Smooth muscle cell (in vitro differentiated cells): ENCODE results near the gene ATG16L1. TPM values are rescaled to one million over a fixed set of nuclear protein-coding genes. Genes with fewer than 3 reads are reported as not detected.

Experiments used
- DNase-seq: peaks from one replicate; lab custom pipeline; 2025; ENCODE audit not compliant: unreplicated experiment; lab: John Stamatoyannopoulos, UW
- H2AFZ ChIP-seq: fragments of 200-600 bp; sonication (generic); 2 replicates; pipeline ENCODE4 v1.6.0; 2016; ENCODE audit warnings: antibody characterized with exemption, low read depth, mild to moderate bottlenecking
- H3F3A ChIP-seq: fragments of 200-600 bp; sonication (generic); 2 replicates; pipeline ENCODE4 v1.6.0; 2017; ENCODE audit warnings: antibody characterized with exemption, low read depth
- H3K27ac ChIP-seq: fragments of 200-600 bp; sonication (generic); 2 replicates; pipeline ENCODE4 v1.5.1; 2016; ENCODE audit warnings: low read depth, mild to moderate bottlenecking
- H3K27me3 ChIP-seq: fragments of 200-600 bp; sonication (generic); 2 replicates; pipeline ENCODE4 v1.6.1; 2016; ENCODE audit warnings: low read depth, mild to moderate bottlenecking
- H3K36me3 ChIP-seq: fragments of 200-600 bp; sonication (generic); 2 replicates; pipeline ENCODE4 v1.5.1; 2016; ENCODE audit warnings: low read depth
- H3K4me1 ChIP-seq: fragments of 200-600 bp; sonication (generic); 2 replicates; pipeline ENCODE4 v1.5.1; 2016; ENCODE audit warnings: low read depth
- H3K4me2 ChIP-seq: fragments of 200-600 bp; sonication (generic); 2 replicates; pipeline ENCODE4 v1.6.0; 2016; ENCODE audit warnings: mild to moderate bottlenecking
- H3K4me3 ChIP-seq: fragments of 200-600 bp; sonication (generic); 2 replicates; pipeline ENCODE4 v1.5.1; 2016; ENCODE audit warnings: mild to moderate bottlenecking
- H3K79me2 ChIP-seq: fragments of 200-600 bp; sonication (generic); 2 replicates; pipeline ENCODE4 v1.6.0; 2016; ENCODE audit warnings: low read depth, mild to moderate bottlenecking
- H3K9ac ChIP-seq: fragments of 200-600 bp; sonication (generic); 2 replicates; pipeline ENCODE4 v1.6.0; 2016; ENCODE audit warnings: low read depth
- H3K9me3 ChIP-seq: fragments of 200-600 bp; sonication (generic); replicated peaks from 2 replicates; pipeline ENCODE4 v1.5.1; 2016; ENCODE audit warnings: low read depth
- H4K20me1 ChIP-seq: fragments of 200-600 bp; sonication (generic); 2 replicates; pipeline ENCODE4 v1.6.0; 2016; ENCODE audit warnings: low read depth
- WGBS: methylation state at CpG from one replicate; pipeline ENCODE4 v1.1.7; 2016; ENCODE audit warnings: low lambda C conversion rate; 5-methylcytosine and 5-hydroxymethylcytosine counted together
- polyA plus RNA-seq: library from polyadenylated mRNA; unstranded; fragments of >200 nt; fragmentation: Nextera tagmentation; extraction: Ambion mirVana; gene quantifications from 2 replicates; pipeline ENCODE4 v1.2.1, GENCODE V29; 2016
- total RNA-seq: library from RNA; depleted of rRNA; stranded (reverse); fragments of >200 nt; gene quantifications from 2 replicates; pipeline ENCODE4 v1.2.3, GENCODE V29; 2014
- TF ChIP-seq, protein P1 (sequence below): fragments of 200-600 bp; sonication (generic); IDR thresholded peaks from 2 replicates; pipeline ENCODE4 v1.5.1; 2017; ENCODE audit warnings: borderline replicate concordance, mild to moderate bottlenecking, antibody characterized with exemption; ENCODE audit not compliant: insufficient read depth, poor library complexity, severe bottlenecking

ATG16L1 gene
- total and polyA plus RNA-seq, 2 experiments from 2014 or later = 12.5 to 26.4 TPM

DNA sequence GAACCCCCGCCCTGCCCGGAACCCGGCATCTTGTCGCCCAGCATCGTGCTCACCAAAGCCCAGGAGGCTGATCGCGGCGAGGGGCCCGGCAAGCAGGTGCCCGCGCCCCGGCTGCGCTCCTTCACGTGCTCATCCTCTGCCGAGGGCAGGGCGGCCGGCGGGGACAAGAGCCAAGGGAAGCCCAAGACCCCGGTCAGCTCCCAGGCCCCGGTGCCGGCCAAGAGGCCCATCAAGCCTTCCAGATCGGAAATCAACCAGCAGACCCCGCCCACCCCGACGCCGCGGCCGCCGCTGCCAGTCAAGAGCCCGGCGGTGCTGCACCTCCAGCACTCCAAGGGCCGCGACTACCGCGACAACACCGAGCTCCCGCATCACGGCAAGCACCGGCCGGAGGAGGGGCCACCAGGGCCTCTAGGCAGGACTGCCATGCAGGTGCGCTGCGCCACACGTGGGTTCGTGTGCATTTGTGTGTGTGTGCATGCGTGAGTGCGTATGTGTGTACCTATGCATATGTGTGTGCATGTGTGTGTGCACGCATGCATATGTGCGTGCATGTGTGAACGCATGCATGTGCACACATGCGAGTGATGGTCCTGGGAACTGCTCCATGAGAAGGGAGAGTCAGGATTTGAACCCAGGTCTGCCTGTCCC lies 47.1 kb upstream of the ATG16L1 start:
- H3K9ac ChIP-seq = no peak overlapping the region
- no peak for DNase-seq
- H3K4me3 ChIP-seq = no peak overlapping the region
- H4K20me1 ChIP-seq = no peaks in the 10 kb centered on the region
- H3K9me3 ChIP-seq = no peaks in the 10 kb centered on the region
- TF ChIP-seq, protein P1, sequence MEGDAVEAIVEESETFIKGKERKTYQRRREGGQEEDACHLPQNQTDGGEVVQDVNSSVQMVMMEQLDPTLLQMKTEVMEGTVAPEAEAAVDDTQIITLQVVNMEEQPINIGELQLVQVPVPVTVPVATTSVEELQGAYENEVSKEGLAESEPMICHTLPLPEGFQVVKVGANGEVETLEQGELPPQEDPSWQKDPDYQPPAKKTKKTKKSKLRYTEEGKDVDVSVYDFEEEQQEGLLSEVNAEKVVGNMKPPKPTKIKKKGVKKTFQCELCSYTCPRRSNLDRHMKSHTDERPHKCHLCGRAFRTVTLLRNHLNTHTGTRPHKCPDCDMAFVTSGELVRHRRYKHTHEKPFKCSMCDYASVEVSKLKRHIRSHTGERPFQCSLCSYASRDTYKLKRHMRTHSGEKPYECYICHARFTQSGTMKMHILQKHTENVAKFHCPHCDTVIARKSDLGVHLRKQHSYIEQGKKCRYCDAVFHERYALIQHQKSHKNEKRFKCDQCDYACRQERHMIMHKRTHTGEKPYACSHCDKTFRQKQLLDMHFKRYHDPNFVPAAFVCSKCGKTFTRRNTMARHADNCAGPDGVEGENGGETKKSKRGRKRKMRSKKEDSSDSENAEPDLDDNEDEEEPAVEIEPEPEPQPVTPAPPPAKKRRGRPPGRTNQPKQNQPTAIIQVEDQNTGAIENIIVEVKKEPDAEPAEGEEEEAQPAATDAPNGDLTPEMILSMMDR = no peak
- H3F3A ChIP-seq = no peaks in the 10 kb centered on the region
- no peak overlapping the region for H3K4me2 ChIP-seq
- no peaks in the 10 kb centered on the region for H3K36me3 ChIP-seq
- H2AFZ ChIP-seq = no peak overlapping the region
- H3K27ac ChIP-seq = no peak overlapping the region
- H3K27me3 ChIP-seq = no peaks in the 10 kb centered on the region
- no peaks in the 10 kb centered on the region for H3K4me1 ChIP-seq
- 96% methylated on average over 49 of the region's 50 CpGs for WGBS
- no peaks in the 10 kb centered on the region for H3K79me2 ChIP-seq

DNA sequence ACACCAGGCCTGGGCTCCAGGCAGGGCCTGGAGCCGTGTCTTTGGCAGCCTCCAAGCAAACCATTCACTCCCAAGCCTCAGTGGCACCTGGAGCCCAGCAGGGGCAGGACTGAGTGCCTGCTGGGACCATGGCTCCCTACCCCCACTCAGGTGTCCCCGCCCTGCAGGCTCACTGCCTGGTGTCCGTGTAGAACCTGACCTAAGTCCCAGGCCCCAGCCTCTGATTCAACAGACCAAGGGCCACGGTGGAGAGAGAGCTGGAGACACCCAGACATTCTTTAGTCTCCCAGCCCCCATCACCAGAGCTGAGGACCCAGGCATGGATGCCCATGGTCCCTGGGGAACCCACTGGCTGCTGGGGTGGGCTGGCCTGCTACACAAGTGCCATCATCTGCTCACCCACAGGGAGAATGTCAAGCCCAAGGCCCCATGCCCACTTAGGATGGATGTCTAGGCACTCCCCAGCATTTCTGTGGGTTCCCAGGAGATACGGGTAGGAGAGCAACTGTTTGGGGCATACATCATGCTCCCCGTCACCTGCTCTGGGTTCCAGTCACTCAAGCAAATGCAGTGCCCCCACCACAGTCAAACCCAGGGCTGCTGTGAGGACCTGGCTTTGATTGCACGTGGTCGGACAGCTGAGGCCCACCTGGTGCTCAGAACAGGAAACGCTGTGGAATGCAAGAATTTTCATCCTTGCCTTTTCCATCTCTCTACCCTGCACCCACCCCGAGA lies 42.9 kb upstream of the ATG16L1 start:
- Histone ChIP-seq H3K9ac (no peak overlapping the region), H3K4me1 (peaks cover 4% of the 10 kb centered on the region), H3K4me2 (no peak overlapping the region), H3K27me3 (no peaks in the 10 kb centered on the region), H3K9me3 (no peaks in the 10 kb centered on the region), H3K36me3 (no peaks in the 10 kb centered on the region), H4K20me1 (no peaks in the 10 kb centered on the region), H3K4me3 (no peak overlapping the region), H3K79me2 (no peaks in the 10 kb centered on the region), H3K27ac (no peak overlapping the region), H2AFZ (no peak overlapping the region), H3F3A (no peaks in the 10 kb centered on the region)
- 72% methylated on average over 10 of the region's 10 CpGs for WGBS
- TF ChIP-seq, protein P1 = no peak
- no peak for DNase-seq

DNA sequence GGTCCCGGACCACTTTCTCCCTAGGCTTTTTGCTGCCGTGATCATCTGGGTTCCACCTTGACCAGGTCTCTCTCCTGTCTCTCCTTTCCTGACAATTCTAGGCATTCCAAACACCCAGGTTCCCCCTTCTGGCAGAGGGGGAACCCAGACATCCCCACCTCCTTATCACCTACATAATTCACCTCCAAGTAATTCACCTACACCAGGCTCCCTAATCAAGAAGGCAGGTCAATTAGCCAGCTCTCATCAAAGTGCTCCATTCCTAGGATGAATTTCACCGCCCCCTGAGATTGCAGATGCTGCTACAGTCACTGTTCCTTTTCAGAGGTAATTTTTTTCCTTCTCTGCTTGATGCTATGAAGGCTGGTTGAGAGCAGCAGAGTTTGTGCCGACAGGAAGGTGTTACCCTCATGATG lies 42.3 kb upstream of the ATG16L1 start:
- Histone ChIP-seq H3K4me3 (no peak overlapping the region), H3F3A (no peaks in the 10 kb centered on the region), H3K4me2 (no peak overlapping the region), H2AFZ (no peak overlapping the region), H4K20me1 (no peaks in the 10 kb centered on the region), H3K27ac (no peak overlapping the region), H3K27me3 (no peaks in the 10 kb centered on the region), H3K79me2 (no peaks in the 10 kb centered on the region), H3K9ac (no peak overlapping the region), H3K36me3 (no peaks in the 10 kb centered on the region), H3K9me3 (no peaks in the 10 kb centered on the region), H3K4me1 (peaks cover 4% of the 10 kb centered on the region)
- WGBS = 59% methylated on average over 4 of the region's 4 CpGs
- DNase-seq = no peak
- TF ChIP-seq, protein P1 = no peak
